NCI-H524 treated with DMSO at 0.1 percent for 48 hours (cell line): ENCODE results near the gene FEM1A.
A peak's percentile ranks its signal among the peaks of the same experiment; 100 is the strongest.
"Not testable (repeated sequence)": the region's sequence is repeated elsewhere in the genome, so short reads cannot be mapped to it uniquely, and the experiment has no call there.

Source experiments
- DNase-seq: peaks from one replicate; lab custom pipeline; 2025; lab: John Stamatoyannopoulos, UW

Gene FEM1A

GRCh38 chr19:4811328-4812131 is 20.0 kb downstream of the FEM1A start:
- DNase-seq: peak; percentile 3

DNA sequence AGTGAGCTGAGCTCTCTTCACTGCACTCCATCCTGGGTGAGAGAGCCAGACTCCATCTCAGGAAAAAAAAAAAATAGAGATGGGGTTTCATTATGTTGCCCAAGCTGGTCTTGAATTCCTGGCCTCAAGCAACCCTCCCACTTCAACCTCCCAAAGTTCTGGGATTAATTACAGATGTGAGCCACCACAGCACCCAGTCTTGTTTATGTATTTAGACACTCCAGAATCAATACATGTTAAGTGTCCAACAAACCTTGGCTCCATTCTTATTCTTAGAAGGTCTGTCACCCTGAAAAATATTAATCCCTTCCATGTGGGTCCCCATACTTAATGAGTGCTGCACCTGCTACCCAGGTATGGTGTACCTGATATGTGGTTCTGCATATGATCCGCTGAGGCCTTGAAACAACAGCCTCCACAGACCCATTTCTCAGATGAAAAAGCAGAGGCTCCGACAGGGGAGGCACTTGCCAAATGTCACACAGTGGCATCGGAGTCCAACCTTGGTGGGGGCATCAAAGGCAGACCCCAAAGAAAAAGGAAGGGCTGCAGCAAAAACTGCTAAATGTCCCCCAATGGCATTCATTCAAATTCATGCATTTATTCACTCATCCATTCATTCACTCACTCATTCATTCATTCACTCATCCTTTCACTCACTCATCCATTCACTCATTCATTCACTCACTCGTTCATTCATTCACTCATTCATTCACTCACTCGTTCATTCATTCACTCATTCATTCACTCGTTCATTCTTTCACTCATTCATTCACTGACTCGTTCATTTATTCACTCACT is 23.3 kb downstream of the FEM1A start:
- no peak for DNase-seq

- DNase-seq: peak; percentile 83
Measured at GRCh38 chr19:4815426-4816201, 24.1 kb downstream of the FEM1A start.

DNA sequence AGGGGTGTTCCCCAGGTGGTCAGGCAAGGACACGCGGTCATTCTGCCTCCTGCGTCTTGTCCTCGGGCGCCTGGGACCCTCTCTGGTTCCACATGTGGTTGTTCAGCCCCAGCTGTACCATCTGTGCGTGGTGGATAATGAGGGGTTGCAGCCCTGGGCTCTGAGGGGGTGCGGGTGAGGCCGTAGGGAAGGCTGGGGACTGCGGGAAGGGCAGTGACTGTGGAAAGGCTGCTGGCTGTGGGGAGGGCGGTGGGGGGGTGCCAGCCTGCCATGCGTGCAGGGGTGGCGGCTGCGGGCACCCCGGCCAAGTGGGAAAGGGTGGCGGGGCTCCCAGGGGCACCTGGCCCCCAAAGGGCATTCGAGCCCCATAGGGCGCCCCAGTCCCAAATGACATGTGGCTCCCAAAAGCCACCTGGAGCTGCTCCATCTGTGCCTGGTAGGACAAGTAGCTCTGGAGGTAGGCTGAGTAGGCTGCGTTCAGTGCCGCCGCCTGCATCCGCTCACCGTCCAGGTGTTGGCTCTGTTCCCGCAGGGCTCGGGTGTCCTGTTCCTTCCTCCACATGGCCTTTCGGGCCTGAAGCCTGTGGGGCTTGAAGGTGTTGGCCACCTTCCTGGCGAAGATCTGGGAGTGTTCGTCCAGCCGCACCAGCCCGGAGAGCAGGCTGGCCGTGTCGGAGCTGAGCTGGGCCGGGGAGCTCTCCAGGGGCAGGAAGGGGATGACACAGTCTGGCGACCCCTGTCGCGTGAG is 24.8 kb downstream of the FEM1A start:
- DNase-seq: no peak

GRCh38 chr19:4816950-4817278 is 25.4 kb downstream of the FEM1A start:
- no peak for DNase-seq

DNA sequence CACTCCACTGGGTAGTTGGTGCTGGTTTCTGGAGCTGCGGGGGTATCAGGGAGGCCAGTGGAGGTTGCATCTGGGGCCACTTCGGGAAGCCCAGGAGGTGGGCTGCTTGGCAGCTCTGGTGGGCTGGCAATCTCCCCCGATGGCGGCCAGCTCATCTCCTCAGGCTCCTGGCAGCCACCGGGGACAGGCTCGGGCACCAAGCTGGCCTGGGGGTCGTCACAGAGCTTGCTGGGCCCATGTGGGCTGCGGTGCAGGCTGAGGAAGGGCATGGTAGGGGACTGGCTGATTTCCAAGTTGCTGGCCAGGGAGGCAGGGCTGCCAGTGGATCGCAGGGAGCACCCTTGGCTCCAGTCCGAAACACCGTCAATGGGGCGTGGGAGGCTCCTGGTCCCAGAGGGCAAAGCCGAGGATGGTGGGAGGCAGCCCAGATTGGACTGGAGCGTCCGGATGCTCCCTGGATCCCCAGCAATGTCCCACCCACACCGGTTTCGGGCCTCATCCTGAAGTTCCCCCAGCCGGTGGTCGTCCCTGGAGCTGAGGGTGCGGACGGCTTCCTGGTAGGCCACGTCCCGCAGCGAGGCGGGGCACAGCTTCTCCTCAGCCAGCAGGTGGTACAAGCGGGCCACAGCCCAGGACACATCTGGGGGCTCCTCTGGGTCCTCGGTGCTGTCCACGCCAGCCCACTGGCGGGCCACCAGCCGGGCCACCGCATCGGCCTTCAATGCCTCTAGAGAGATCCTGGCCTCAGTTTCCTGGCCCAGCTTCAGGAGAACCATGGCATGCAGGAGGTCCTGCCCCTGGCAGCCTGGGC is 26.1 kb downstream of the FEM1A start:
- DNase-seq: no peak

- DNase-seq: no peak
Measured at GRCh38 chr19:4821265-4821664, 29.7 kb downstream of the FEM1A start.

- not testable (repeated sequence) for DNase-seq
Measured at GRCh38 chr19:4822354-4822753, 30.8 kb downstream of the FEM1A start.

DNA sequence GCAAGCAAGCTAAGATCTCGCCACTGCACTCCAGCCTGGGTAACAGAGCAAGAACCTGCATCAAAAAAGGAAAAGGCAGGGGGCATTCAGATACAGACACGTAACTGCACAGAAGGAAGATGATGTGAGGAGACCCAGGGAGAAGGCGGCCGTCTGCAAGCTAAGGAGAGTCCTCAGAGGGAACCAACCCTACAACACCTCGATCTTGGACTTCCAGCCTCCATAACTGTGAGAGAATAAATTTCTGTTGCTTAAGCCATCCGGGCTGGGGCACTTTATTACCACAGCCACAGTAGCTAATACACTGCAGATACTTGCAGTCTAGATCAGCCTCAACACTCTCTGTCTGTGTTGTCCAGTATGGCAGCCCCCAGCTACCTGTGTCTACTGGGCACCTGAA is 32.0 kb downstream of the FEM1A start:
- DNase-seq: no peak

GRCh38 chr19:4829001-4829712 is 37.6 kb downstream of the FEM1A start:
- DNase-seq: no peak

DNA sequence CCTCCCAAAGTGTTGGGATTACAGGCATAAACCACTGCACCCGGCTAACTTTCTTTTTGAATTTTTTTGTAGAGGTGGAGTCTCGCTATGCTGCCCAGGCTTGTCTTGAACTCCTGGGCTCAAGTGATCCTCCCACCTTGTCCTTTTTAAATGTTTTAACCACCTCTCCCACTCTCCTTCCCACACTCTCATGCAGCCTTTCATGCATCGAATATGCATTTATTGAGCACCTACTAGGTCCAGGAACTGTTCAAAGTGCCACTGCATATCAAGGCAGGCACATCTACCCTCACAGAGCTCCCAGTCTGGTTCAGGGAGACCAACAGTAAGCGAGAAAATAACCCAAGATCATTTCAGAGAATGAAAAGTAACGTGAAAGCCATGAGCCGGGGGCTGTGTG is 38.8 kb downstream of the FEM1A start:
- no peak for DNase-seq

DNA sequence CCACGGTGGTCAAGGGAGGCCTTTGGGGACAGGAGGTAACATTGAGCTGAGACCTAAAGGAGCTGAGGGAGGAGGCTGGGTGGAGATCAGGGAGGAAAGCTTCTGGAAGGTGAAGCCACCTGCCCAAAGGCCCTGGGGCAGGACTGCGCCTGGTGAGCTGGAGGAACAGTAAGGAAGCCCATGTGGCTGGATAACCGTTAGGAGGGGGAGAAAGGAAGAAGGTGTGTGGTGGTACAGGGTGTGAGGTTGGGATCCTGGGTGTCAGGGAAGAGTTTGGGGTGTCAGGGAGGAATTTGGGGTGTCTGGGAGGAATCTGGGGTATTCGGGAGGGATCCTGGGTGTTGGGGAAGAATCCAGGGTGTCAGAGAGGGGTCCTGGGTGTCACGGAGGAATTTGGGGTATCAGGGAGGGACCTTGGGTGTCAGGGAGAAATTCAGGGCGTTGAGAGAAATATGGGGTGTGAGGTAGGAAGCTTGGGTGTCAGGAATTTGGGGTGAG is 39.3 kb downstream of the FEM1A start:
- no peak for DNase-seq

- no peak for DNase-seq
Measured at GRCh38 chr19:4831304-4831978, 39.9 kb downstream of the FEM1A start, which contains the start of gene TICAM1. Gene TICAM1 (minus strand): TSS chr19:4831712. CDS start chr19:4818377, 13,335 bp downstream.

GRCh38 chr19:4831979-4832340 is 40.4 kb downstream of the FEM1A start:
- not testable (repeated sequence) for DNase-seq

GRCh38 chr19:4832776-4833175 is 41.2 kb downstream of the FEM1A start:
- DNase-seq: no peak

DNA sequence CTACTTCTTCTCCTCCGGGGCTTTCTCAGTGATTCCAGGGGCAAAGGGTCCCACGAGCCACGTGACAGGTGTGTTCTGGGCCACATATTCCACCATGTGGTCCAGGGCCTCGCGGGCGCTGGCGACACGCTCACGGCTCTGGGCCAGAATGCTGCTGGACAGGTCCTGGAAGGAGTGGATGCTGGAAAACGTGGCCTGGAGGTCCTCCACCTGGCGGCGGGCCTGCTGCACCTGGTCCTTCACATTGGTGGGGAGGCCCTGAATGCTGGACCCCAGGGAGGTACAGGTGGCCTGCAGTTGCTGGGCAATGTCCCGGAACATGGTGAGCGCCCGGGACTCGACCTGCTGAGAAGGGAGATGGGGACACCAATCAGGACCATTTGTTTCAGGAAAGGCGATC is 47.7 kb downstream of the FEM1A start:
- no peak for DNase-seq

GRCh38 chr19:4843647-4843965 is 52.1 kb downstream of the FEM1A start:
- no peak for DNase-seq

- no peak for DNase-seq
Measured at GRCh38 chr19:4844348-4845179, 53.0 kb downstream of the FEM1A start.

DNA sequence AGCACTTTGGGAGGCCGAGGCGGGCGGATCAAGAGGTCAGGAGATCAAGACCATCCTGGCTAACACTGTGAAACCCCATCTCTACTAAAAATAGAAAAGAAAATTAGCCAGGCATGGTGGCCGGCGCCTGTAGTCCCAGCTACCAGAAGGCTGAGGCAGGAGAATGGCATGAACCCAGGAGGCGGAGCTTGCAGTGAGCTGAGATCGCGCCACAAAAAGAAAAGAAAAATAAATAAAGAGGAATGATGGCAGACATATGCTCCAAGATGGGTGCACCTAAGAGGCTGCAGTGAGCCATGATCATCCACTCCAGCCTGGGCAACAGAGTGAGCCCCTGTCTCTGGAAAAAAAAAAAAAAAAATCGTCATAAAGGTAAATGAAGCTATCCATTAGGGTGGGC is 54.4 kb downstream of the FEM1A start:
- not testable (repeated sequence) for DNase-seq
